H7 (cell line): ENCODE measurements around the gene LMX1A. TPM values are rescaled to one million over a fixed set of nuclear protein-coding genes. Genes with fewer than 3 reads are reported as not detected.

ENCODE experiments used
- DNase-seq: peaks from one replicate; pipeline ENCODE4 v3.0.0; 2012
- H3K27me3 ChIP-seq: 2 replicates; pipeline ENCODE4 v1.6.0; 2011; ENCODE audit warnings: mild to moderate bottlenecking, low read length; ENCODE audit not compliant: control insufficient read depth, insufficient read depth
- H3K36me3 ChIP-seq: replicated peaks from 2 replicates; pipeline ENCODE4 v1.5.1; 2011; ENCODE audit warnings: low read length; ENCODE audit not compliant: control insufficient read depth, insufficient read depth
- H3K4me3 ChIP-seq: 2 replicates; pipeline ENCODE4 v1.5.1; 2011; ENCODE audit warnings: low read depth, mild to moderate bottlenecking, control low read depth, low read length, moderate library complexity; ENCODE audit not compliant: insufficient read depth
- total RNA-seq: library from RNA; depleted of rRNA; stranded (reverse); fragments of >200 nt; shearing (Covaris generic); gene quantifications from 2 replicates; pipeline ENCODE4 v1.2.3, GENCODE V29; 2014

LMX1A gene
- total RNA-seq, 1 experiment from 2014 or later = 1.5 TPM

DNA sequence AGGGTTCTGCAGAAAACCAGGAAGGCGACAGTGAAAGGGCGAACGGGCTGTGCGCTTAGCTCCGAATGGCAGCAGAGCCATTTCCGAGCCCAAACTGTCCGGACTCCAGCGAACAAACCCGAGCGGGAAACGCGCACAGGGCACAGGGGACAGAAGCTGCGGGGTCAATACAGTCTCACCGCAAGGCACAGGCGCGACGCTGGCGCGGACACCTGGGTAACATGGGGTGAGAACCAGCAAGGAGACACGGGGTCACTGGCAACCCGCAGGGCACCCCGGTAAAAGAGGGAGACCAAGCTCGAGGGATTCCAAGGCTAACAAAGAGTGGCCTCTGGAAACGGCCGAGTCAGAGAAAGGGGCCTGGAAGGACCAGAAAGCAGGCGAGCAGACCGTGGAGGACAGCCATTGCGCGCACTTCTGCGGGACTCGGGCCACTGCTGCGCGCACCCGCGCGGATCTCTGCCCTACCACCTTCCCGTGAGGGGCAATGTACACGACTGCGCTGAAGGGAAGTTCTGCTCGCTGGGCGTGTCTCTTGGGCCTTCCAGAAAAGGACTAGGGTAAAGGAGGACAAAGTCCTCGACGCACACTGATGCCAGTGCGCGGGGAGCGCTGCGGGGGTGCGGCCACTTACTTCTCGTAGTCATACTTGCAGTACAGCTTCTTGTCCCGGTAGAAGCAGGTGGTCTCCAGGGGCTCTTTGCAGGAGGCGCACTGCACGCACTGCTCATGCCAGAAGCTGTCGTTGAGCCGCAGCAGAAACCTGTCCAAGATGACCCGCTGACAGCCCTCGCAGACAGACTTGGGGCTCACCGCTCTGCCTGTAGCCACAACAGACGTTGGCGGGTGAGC is 3.8 kb downstream of the LMX1A start:
- DNase-seq = peak; percentile 61
- peaks cover 73% of the 10 kb centered on the region for H3K27me3 ChIP-seq
- peak overlapping the region; percentile 38 for H3K4me3 ChIP-seq
- H3K36me3 ChIP-seq = no peaks in the 10 kb centered on the region

DNA sequence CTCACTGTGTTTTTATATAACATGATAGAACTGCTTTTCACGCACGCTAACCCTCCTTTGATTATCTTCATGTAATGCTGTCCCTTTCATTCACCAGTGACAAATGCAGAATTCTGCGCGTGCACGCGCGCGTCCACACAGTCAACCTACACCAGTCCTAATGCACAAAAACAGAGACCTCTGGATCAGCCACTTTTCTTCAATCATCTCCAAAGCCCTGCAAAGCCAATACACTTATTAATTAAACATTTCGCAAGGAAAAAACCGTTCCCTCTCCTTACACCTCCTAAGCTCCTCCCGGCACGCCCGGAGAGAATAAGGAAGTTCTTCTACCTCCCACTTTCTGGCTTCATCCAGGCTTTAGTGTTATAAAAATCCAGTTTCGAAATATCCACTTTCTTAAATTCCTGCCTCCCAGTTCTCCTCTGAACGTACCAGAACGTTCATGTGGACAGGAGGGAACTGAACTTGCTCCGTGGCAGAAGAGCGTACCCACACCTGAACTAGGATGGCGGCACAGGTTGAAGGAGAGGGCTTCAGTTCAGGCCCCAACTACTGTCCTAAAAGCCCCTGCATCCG is 4.6 kb downstream of the LMX1A start:
- peak overlapping the region; percentile 38 for H3K4me3 ChIP-seq
- H3K36me3 ChIP-seq = no peaks in the 10 kb centered on the region
- DNase-seq = no peak
- H3K27me3 ChIP-seq = peaks cover 65% of the 10 kb centered on the region

DNA sequence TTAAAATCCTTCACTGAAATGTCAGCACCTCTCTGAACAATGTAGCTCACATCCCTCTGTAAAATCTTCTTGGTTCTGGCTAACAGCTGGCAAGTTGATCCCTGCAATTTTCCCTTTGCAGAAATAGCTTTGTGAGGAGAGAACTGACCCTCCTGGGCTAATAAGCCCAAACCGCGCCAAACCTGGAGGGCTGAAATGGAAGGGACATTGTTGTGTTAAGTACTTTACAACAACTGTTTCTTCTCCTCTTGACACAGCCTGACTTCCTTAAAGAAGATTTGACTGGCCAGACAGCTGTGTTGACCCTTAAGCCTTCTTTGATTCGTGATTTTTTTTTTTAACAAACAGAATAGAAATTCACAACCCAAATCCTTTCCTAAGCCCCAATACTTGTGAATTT is 5.7 kb downstream of the LMX1A start:
- H3K4me3 ChIP-seq = no peak overlapping the region
- H3K36me3 ChIP-seq = no peaks in the 10 kb centered on the region
- DNase-seq = peak; percentile 63
- H3K27me3 ChIP-seq = peaks cover 54% of the 10 kb centered on the region

DNA sequence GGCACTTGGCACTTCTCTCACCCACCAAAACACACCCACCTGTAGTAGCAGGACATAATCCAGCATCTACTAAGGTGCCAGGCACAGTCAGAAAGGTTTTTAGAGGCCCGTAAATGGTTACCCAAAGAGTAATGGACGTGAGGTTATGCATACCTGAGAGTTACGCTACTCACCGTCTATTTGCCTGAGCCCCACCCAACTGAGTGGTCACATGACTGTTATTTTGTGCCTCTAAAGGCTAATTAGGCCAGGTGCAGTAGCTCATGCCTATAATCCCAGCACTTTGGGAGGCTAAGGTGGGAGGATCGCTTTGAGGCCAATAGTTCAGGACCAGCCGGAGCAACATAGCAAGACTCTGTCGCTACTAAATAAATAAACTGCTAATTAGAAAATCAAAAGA is 11.0 kb downstream of the LMX1A start:
- H3K4me3 ChIP-seq = no peak overlapping the region
- peaks cover 5% of the 10 kb centered on the region; the same call in 1 of the 2 replicates for H3K27me3 ChIP-seq
- DNase-seq = no peak
- H3K36me3 ChIP-seq = no peaks in the 10 kb centered on the region

DNA sequence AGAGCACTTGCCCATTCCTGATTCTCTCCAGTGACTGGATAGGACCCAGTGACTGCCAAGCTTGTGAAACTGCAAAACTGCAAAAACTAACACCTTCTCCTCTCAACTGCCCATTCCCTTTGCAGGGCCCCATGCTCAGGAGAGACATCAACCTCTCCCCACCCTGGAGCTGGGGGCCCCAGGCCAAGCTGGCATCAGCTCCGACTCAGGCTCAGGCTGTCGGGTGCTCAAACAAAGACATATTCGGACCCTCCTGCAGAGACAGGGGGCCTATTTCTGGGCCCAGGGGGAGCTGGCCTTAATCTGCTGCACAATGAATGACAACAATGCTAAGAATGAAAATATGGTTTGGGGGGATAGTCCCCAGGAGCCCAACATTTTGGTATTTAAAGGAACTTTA is 11.8 kb downstream of the LMX1A start:
- Histone ChIP-seq H3K27me3 (peaks cover 5% of the 10 kb centered on the region; the same call in 1 of the 2 replicates), H3K4me3 (no peak overlapping the region)
- DNase-seq = peak; percentile 4

DNA sequence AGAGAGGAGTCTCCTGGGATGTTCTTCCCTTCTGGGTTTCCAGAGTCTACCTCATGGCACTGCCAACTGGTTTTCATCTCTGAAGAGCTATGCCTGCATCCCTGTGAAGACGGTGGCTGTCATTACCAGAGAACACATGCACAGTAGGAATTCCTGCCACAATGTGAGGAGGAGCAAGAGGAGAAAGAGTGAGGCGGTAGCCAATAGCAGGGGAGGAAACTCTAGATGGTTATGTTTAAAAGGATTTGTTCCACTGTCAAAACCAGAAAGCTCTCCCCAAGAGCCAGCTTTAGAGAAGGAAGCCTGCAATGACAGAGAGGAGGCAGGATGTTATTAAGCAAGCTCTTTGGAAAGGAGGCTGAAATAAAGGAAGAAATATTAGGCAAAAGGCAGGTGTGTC is 12.3 kb downstream of the LMX1A start:
- H3K4me3 ChIP-seq = no peak overlapping the region
- no peaks in the 10 kb centered on the region for H3K36me3 ChIP-seq
- peaks cover 4% of the 10 kb centered on the region; the same call in 1 of the 2 replicates for H3K27me3 ChIP-seq
- DNase-seq = peak; percentile 33

More for the DNA sequence above, 11.8 kb downstream of the LMX1A start:
- H3K36me3 ChIP-seq = no peaks in the 10 kb centered on the region

DNA sequence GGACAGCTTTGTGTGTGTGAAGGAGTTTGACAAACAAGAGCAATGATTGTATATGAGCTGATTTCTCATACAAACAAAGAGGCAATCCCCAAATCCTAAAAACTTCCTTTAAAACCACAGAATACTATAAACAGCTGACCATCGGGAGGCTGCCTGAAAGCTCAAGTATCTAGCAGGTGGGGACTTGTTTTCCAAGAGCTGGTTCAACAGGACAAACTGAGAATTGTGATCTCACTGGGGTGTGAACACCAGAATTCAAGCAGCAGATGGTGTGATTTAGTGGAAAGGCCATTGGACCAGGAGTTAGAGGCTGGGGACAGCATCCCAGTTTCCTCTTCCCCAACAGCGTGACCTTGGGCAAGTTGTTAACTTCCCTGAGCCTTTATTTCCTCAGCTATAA is 13.9 kb downstream of the LMX1A start:
- no peak for DNase-seq
- no peaks in the 10 kb centered on the region for H3K36me3 ChIP-seq
- no peaks in the 10 kb centered on the region for H3K27me3 ChIP-seq
- no peak overlapping the region for H3K4me3 ChIP-seq

DNA sequence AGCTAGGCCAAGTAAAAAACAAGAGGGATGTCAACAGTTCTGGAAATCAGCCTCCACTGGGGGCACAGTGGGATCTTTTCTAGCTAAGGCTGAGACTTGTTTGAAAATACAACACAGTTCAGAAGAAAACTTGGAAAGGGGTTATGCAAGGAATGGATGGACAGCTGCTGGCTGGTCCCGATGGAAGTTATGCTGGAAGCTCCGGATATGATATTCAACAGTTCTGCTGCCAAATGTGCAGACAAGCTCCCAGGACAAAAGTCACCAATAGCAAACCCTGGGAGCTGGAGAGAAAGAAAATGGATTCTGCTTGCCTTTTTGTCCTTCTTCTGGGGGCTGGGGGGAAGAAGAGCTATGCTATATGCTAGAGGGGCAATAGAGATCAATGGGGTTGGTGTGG is 14.3 kb downstream of the LMX1A start:
- Histone ChIP-seq H3K36me3 (no peaks in the 10 kb centered on the region), H3K4me3 (no peak overlapping the region), H3K27me3 (no peaks in the 10 kb centered on the region)
- no peak for DNase-seq

DNA sequence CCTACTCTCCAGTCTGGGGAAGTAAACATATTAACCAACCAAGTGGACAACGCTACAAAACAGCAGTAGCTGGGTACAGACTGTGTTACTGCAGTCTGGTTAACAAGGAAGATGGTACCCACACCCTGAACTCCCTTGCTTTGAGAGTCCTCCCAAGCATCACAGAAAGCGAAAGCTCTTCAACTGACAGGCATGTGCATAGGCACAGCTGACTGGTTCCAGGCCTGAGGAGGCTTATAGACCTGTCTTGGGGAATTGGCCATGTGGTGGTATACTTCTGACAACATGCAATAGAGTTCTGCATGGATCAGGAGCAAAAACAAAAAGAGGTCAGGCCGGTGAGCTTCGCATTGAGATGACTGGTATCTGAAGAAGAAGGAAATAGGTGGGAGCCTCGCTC is 17.4 kb downstream of the LMX1A start:
- no peaks in the 10 kb centered on the region for H3K36me3 ChIP-seq
- H3K4me3 ChIP-seq = no peak overlapping the region
- no peak for DNase-seq
- no peaks in the 10 kb centered on the region for H3K27me3 ChIP-seq

DNA sequence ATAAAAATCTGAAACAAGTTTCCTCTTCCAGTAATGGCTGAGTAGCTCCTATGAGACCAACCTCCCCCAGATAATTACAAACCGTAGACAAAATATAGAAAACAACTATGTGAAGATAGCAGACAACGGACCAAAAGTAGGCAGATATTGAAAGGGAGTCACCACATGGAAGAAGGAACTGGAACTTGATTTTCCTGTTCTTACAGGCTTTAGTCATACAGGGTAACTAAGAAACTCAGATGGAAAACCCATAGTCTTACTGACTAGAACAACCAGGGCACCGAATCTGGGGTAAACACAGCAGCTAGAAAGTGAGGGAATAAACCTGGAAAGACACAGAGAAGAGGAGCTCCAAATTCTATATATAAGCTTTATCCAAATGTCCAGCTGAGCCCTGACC is 26.0 kb downstream of the LMX1A start:
- Histone ChIP-seq H3K27me3 (no peaks in the 10 kb centered on the region; the same call in 1 of the 2 replicates), H3K36me3 (no peaks in the 10 kb centered on the region), H3K4me3 (no peak overlapping the region)
- DNase-seq = no peak

DNA sequence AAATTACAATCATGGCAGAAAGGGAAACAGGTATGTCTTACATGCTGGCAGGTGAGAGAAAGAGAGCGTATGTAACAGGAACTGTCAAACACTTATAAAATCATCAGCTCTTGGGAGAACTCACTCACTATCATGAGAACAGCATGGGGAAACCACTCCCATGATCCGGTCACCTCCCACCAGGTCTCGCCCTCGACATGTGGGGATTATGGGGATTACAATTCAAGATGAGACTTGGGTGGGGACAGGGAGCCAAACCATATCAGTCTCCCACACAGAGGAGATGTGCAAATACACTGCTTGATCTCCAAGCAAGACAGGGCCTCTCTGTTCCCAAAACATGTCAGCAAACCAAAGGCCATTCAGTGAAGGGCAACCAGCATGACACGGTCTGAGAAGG is 27.4 kb downstream of the LMX1A start:
- Histone ChIP-seq H3K36me3 (no peaks in the 10 kb centered on the region), H3K4me3 (no peak overlapping the region), H3K27me3 (no peaks in the 10 kb centered on the region; the same call in 1 of the 2 replicates)
- no peak for DNase-seq

DNA sequence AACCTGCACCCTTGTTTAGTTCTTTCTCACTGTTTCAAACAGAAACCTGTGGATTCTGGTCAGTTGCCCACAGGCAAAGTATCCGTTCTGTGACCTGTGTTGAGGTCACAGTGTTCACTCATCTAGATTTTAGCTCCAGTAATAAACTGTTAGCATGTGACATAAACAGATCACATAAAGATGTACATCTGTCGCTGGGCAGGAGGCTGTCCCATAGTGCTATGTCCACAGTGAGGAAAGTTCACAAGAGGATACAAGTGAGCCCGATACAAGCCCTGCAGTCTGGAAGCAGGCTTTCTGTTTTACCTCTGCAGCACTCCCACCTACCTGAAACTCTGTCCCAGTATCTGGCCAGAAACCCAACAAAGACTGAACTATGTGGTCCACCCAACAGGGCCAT is 28.4 kb downstream of the LMX1A start:
- H3K36me3 ChIP-seq = no peaks in the 10 kb centered on the region
- no peak overlapping the region for H3K4me3 ChIP-seq
- no peaks in the 10 kb centered on the region; the same call in 1 of the 2 replicates for H3K27me3 ChIP-seq
- no peak for DNase-seq

DNA sequence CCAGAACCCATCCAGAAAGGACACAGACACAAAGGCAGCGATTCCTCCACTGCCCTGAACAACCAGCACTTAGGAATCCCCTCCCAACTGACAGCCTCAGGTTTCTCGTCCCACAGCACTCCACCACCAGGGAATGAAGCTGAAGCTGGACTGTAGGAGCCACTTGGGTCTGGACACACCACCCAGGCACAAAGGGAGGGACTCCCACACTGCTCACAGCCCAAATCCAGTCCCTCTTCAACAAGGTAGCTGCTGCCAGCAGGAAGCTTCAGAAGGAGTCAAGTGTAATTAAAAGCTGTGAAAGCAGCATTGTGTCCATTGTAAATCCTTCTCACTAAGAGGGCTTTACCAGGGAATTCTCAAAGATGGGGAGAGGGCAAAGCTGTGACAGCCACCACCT is 29.0 kb downstream of the LMX1A start:
- H3K27me3 ChIP-seq = no peaks in the 10 kb centered on the region; the same call in 1 of the 2 replicates
- H3K36me3 ChIP-seq = no peaks in the 10 kb centered on the region
- no peak overlapping the region for H3K4me3 ChIP-seq
- DNase-seq = no peak

DNA sequence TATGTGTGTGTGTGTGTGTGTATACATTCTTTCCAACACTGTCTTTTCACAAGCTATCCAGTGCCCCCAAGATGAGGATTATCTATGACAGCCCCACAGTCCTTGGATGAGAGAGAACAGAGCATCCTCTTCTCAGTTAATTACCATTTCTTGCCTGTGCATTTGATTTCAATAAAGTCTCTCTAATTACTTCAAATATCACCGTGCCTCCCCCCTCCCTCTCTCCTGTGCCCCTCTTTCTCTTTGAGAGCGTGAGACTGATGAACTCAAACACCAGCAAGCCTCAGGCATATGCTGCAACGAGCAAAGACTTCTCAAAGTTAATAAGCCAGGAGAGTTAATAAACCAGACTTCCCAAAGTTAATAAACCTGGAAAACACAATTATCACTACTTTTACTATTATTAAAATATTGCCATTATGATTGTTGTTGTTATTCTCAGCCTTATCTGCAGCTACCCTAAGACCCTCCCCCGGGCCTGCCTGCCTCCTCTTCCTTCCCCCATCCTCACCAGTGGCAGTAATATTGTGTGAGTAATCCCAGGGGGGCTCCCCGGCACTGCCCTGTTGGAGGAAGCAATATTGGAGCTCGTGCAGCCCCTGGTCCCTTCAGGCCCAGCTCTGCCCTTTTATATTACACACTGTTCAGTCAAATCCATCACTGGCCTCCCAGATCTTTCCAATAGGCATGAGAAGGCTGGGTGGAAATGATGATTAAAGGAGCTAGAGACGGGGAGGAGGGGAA is 30.9 kb downstream of the LMX1A start:
- H3K27me3 ChIP-seq = no peaks in the 10 kb centered on the region; the same call in 1 of the 2 replicates
- no peak for DNase-seq
- no peaks in the 10 kb centered on the region for H3K36me3 ChIP-seq
- H3K4me3 ChIP-seq = no peak overlapping the region

DNA sequence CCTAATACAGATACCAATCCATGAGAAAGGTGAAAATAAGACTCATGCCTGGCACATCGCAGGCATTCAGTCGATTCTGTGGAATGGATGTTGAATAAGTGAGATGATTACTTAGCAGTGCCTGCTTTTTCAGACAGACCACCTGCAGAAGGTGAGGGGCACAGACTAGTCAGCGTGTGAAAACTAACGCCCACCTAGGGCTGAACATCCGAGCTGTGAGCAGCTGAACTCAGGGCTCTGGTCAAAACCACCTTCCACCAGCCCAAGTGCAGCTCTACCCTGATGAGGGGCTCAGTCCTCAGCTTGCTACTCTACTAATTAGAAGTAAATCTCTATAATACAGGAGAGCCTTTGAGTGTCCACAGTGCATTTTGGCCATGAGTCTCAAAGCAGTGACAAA is 32.5 kb downstream of the LMX1A start:
- DNase-seq = no peak
- Histone ChIP-seq H3K27me3 (no peaks in the 10 kb centered on the region; the same call in 1 of the 2 replicates), H3K4me3 (no peak overlapping the region), H3K36me3 (no peaks in the 10 kb centered on the region)
